GM21526 (cell line): ENCODE results near the gene TMEM123.
"Not testable (repeated sequence)": the region's sequence is repeated elsewhere in the genome, so short reads cannot be mapped to it uniquely, and the experiment has no call there.

Source experiments
- ATAC-seq: cut with Tn5 transposase; IDR thresholded peaks from one replicate; pipeline ENCODE4 v1.9.1; 2021; ENCODE audit warnings: moderate library complexity; ENCODE audit not compliant: unreplicated experiment, low FRiP score

The TMEM123 gene

GRCh38 chr11:102374633-102375424, 77.7 kb downstream of the TMEM123 start:
- ATAC-seq, result not testable (repeated sequence)

- ATAC-seq, result peak; percentile 100
Measured at GRCh38 chr11:102368472-102368871, 84.1 kb downstream of the TMEM123 start.

GRCh38 chr11:102367364-102367763, 85.2 kb downstream of the TMEM123 start:
- no peak for ATAC-seq

GRCh38 chr11:102364991-102365390, 87.6 kb downstream of the TMEM123 start:
- no peak for ATAC-seq

GRCh38 chr11:102361086-102362031, 91.2 kb downstream of the TMEM123 start:
- ATAC-seq, result no peak

- ATAC-seq, result no peak
Measured at GRCh38 chr11:102360681-102361080, 91.9 kb downstream of the TMEM123 start.

- ATAC-seq, result no peak
Measured at GRCh38 chr11:102359372-102359771, 93.2 kb downstream of the TMEM123 start.

- no peak for ATAC-seq
Measured at GRCh38 chr11:102357116-102357515, 95.4 kb downstream of the TMEM123 start.

GRCh38 chr11:102347462-102348370, 104.8 kb downstream of the TMEM123 start:
- ATAC-seq, result peak; percentile 3

- ATAC-seq, result peak; percentile 94
Measured at GRCh38 chr11:102346748-102347461, 105.7 kb downstream of the TMEM123 start, which contains the start of gene BIRC2. Gene BIRC2, plus strand, starts transcription at chr11:102347214. Its CDS starts 2,641 bp downstream, at chr11:102349855.

GRCh38 chr11:102346456-102346747, 106.2 kb downstream of the TMEM123 start:
- no peak for ATAC-seq
